Fibroblast of lung (primary cell): Measurements from ENCODE around the gene OR6S1. TPM values are rescaled to one million over a fixed set of nuclear protein-coding genes. Genes with fewer than 3 reads are reported as not detected.

ENCODE experiments used
- DNase-seq, 2 donors: peaks; one replicate each; pipeline versions ENCODE4 v3.0.0 to v3.0.0-alpha.2; 2010; ENCODE audit warnings: low read depth in 2 of 2
- H2AFZ ChIP-seq: 2 replicates; pipeline ENCODE4 v1.5.1; 2012; ENCODE audit warnings: low read length, control low read depth, inconsistent platforms
- H3K27ac ChIP-seq: 2 replicates; pipeline ENCODE4 v1.5.1; 2011; ENCODE audit warnings: low read length, control low read depth; ENCODE audit not compliant: insufficient read depth
- H3K27me3 ChIP-seq: 2 replicates; pipeline ENCODE4 v1.5.1; 2011; ENCODE audit warnings: mild to moderate bottlenecking, low read length; ENCODE audit not compliant: control insufficient read depth, insufficient read depth
- H3K36me3 ChIP-seq: 2 replicates; pipeline ENCODE4 v1.5.1; 2011; ENCODE audit warnings: low read length; ENCODE audit not compliant: control insufficient read depth, insufficient read depth
- H3K4me1 ChIP-seq: 2 replicates; pipeline ENCODE4 v1.5.1; 2011; ENCODE audit warnings: low read length; ENCODE audit not compliant: control insufficient read depth, insufficient read depth; ENCODE audit errors: extremely low read depth
- H3K4me2 ChIP-seq: 2 replicates; pipeline ENCODE4 v1.5.1; 2011; ENCODE audit warnings: low read length, control low read depth; ENCODE audit not compliant: insufficient read depth; ENCODE audit errors: extremely low read depth
- H3K4me3 ChIP-seq, 4 experiments: fragments of 200-600 bp in 1 of 4; sonication (generic) in 1 of 4; replicated peaks in 1 of 4; 2 replicates each; pipeline ENCODE4 v1.5.1; 2011 to 2016; ENCODE audit warnings: low read length in 4 of 4, low read depth in 3 of 4, mild to moderate bottlenecking in 3 of 4, control low read depth in 2 of 4, inconsistent platforms in 1 of 4, mixed read lengths in 1 of 4; ENCODE audit not compliant: insufficient read depth in 1 of 4; ENCODE audit errors: control extremely low read depth in 1 of 4
- H3K79me2 ChIP-seq: 2 replicates; pipeline ENCODE4 v1.5.1; 2012; ENCODE audit warnings: mild to moderate bottlenecking, low read length, inconsistent platforms; ENCODE audit not compliant: control insufficient read depth, insufficient read depth
- H3K9ac ChIP-seq: 2 replicates; pipeline ENCODE4 v1.5.1; 2011; ENCODE audit warnings: mild to moderate bottlenecking, low read length, control low read depth; ENCODE audit not compliant: insufficient read depth
- H3K9me3 ChIP-seq: 2 replicates; pipeline ENCODE4 v1.5.1; 2012; ENCODE audit warnings: low read depth, low read length; ENCODE audit not compliant: control insufficient read depth, insufficient read depth
- H4K20me1 ChIP-seq: 2 replicates; pipeline ENCODE4 v1.5.1; 2011; ENCODE audit warnings: low read length; ENCODE audit not compliant: control insufficient read depth, insufficient read depth; ENCODE audit errors: extremely low read depth
- EZH2 ChIP-seq: IDR thresholded peaks from 2 replicates; pipeline ENCODE4 v1.5.1; 2012; ENCODE audit warnings: low read length, control low read depth, mild to moderate bottlenecking; ENCODE audit errors: missing control alignments
- polyA minus RNA-seq: library from RNA; depleted of rRNA, polyadenylated mRNA; stranded (reverse); fragments of >200 nt; gene quantifications from 2 replicates; pipeline ENCODE4 v1.2.3, GENCODE V29; 2011; ENCODE audit warnings: low replicate concordance
- polyA plus RNA-seq, 2 donors: library from polyadenylated mRNA; depleted of rRNA in 1 of 2; stranded (reverse) in 1 of 2; unstranded in 1 of 2; fragments of >200 nt; gene quantifications; 2 replicates each; pipeline ENCODE4 v1.2.1, GENCODE V29; 2011 to 2012; ENCODE audit warnings: missing spikeins in 1 of 2
- total RNA-seq: library from RNA; depleted of rRNA; stranded (reverse); fragments of >200 nt; gene quantifications from 2 replicates; pipeline ENCODE4 v1.2.1, GENCODE V29; 2014
- TF ChIP-seq, protein P1 (sequence below), 2 donors: IDR thresholded peaks in 1 of 2; conservative IDR thresholded peaks in 1 of 2; 1 replicate in 1 of 2; 2 replicates in 1 of 2; pipeline ENCODE4 v1.5.1; 2011 to 2012; ENCODE audit warnings: low read length in 2 of 2, control low read depth in 1 of 2, inconsistent platforms in 1 of 2, low read depth in 1 of 2, mild to moderate bottlenecking in 1 of 2

The OR6S1 gene, protein sequence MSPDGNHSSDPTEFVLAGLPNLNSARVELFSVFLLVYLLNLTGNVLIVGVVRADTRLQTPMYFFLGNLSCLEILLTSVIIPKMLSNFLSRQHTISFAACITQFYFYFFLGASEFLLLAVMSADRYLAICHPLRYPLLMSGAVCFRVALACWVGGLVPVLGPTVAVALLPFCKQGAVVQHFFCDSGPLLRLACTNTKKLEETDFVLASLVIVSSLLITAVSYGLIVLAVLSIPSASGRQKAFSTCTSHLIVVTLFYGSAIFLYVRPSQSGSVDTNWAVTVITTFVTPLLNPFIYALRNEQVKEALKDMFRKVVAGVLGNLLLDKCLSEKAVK
- total RNA-seq (not detected in 2 replicates), polyA plus RNA-seq (not detected in 2 replicates), polyA minus RNA-seq (not detected in 2 replicates)
- polyA plus RNA-seq (2012), result not detected in 2 replicates

DNA sequence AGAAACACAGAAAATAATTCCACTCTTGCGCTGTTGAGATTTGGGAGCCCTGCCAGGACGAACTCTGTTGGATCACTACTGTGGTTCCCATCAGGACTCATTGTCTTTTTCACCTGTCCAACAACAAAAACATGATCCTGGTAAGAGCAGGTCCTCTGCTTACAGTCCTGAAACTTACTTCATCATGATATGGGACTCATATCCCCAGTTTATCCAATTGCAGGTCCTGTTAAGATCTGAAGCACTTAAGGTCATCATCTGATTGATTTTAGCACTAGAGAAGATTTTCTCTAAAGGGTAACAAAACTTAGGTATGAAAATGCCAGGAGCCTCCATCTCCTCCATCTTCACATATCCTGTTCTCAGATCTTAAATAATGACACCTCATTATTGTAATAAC is at the start of gene OR6S1:
TSS of gene OR6S1 (minus strand) at position 101 of the 400 bp plus-strand sequence. CDS start at position 101, 0 bp downstream.
- Histone ChIP-seq H3K9me3 (no peaks in the 10 kb centered on the region), H3K27ac (no peak within 1 kb of the TSS), H3K36me3 (no peaks in the 10 kb centered on the region), H3K79me2 (no peaks in the 10 kb centered on the region), H3K27me3 (no peaks in the 10 kb centered on the region), H3K4me2 (no peak within 1 kb of the TSS), H3K4me1 (no peaks in the 10 kb centered on the region), H2AFZ (no peak within 1 kb of the TSS), H3K4me3 (no peak within 1 kb of the TSS), H4K20me1 (no peaks in the 10 kb centered on the region), H3K9ac (no peak within 1 kb of the TSS)
- DNase-seq, result no peak
- no peak for TF ChIP-seq EZH2
- TF ChIP-seq, protein P1, sequence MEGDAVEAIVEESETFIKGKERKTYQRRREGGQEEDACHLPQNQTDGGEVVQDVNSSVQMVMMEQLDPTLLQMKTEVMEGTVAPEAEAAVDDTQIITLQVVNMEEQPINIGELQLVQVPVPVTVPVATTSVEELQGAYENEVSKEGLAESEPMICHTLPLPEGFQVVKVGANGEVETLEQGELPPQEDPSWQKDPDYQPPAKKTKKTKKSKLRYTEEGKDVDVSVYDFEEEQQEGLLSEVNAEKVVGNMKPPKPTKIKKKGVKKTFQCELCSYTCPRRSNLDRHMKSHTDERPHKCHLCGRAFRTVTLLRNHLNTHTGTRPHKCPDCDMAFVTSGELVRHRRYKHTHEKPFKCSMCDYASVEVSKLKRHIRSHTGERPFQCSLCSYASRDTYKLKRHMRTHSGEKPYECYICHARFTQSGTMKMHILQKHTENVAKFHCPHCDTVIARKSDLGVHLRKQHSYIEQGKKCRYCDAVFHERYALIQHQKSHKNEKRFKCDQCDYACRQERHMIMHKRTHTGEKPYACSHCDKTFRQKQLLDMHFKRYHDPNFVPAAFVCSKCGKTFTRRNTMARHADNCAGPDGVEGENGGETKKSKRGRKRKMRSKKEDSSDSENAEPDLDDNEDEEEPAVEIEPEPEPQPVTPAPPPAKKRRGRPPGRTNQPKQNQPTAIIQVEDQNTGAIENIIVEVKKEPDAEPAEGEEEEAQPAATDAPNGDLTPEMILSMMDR (conservative IDR thresholded peaks at IDR 0.05 in 1 of 2, IDR thresholded peaks at IDR 0.05 in 1 of 2; ENCODE audit: low read depth in 1 of 2, low read length in 2 of 2), result no peak

DNA sequence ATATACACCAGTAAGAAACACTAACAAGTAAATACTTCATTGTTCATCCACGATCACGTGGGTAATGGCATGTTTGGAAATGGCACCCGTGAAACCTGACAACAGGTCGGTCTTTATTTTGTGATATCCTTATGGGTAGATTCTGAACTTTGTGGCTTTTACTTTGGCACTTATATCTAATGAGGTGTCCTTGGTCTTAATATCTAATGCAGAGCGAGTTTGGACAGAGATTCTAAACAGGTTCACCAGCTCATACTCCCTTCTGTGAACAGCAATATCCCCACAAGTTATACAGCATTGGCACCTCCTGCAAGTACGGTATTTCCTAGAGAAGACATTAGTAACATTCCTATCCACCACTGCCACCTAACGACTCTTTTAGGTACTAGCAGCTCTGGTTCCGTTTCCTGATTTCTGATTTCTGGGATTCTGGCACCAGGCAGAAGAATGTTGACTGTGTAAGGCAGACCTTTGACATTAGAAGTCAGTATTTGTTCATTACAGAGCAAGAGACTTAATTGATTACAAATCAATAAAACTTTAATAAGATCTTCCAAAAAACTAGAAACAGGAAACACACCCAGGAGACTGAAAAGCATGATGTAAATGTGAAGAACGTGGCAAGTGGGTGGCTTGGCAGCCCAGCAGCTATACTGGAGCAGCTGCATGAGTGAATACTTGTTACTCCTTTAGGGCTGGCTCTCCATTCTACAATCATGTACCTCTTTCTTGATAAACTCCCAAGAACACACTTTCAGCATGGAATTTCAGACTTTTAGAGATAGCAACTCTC is 49.6 kb upstream of the OR6S1 start:
- no peaks in the 10 kb centered on the region for H3K9me3 ChIP-seq
- H3K27ac ChIP-seq, result no peak overlapping the region
- H4K20me1 ChIP-seq, result no peaks in the 10 kb centered on the region
- no peak overlapping the region for H2AFZ ChIP-seq
- no peaks in the 10 kb centered on the region for H3K27me3 ChIP-seq
- TF ChIP-seq EZH2, result no peak
- TF ChIP-seq, protein P1 (conservative IDR thresholded peaks at IDR 0.05 in 1 of 2, IDR thresholded peaks at IDR 0.05 in 1 of 2; ENCODE audit: low read depth in 1 of 2, low read length in 2 of 2), result peak; percentile 86 to 92
- DNase-seq, result peak; percentile 58 to 76
- H3K36me3 ChIP-seq, result no peaks in the 10 kb centered on the region
- no peak overlapping the region for H3K9ac ChIP-seq
- no peak overlapping the region for H3K4me3 ChIP-seq
- no peak overlapping the region for H3K4me2 ChIP-seq
- no peaks in the 10 kb centered on the region for H3K4me1 ChIP-seq
- no peaks in the 10 kb centered on the region for H3K79me2 ChIP-seq

DNA sequence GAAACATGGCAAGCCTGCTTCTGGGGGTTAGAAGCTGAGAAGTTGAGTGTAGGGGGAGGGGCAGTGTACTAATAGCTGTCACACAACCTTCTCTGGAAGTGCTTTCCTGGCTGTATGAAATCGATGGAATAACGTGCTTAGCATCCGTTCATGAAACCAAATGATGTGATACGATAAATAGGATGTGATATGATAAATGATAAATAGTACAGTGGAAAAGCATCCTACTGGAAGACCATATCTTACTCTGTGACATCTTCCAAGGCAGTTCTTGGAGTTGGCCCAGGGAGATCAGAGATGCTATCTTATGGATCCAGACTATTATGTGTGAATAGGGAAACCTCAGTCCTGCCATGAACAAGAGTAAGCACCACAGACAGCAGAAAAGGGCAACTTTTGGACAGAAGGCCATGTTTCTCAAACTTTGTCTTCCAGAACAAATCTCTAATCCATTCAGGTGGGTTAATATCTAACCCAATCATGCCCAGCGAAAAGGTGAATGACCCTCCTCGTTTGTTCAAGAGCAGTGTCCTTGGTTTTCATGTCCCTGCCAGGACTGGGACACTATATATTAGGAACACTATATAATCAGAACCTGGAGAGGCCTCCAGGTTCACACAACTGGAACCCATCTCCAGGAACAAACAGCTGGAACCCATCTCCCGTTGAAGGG is 46.8 kb upstream of the OR6S1 start, which contains the start of gene ANG:
TSS of gene ANG (plus strand) at position 598 of the 673 bp plus-strand sequence. CDS start 4,801 bp downstream, outside the sequence.
- no peaks in the 10 kb centered on the region for H4K20me1 ChIP-seq
- H3K9me3 ChIP-seq, result no peaks in the 10 kb centered on the region
- H3K4me1 ChIP-seq, result no peaks in the 10 kb centered on the region
- H3K4me2 ChIP-seq, result no peak within 1 kb of the TSS
- H3K27me3 ChIP-seq, result no peaks in the 10 kb centered on the region
- no peak within 1 kb of the TSS for H2AFZ ChIP-seq
- H3K79me2 ChIP-seq, result no peaks in the 10 kb centered on the region
- H3K9ac ChIP-seq, result no peak within 1 kb of the TSS
- DNase-seq, result no peak
- H3K36me3 ChIP-seq, result no peaks in the 10 kb centered on the region
- TF ChIP-seq, protein P1 (conservative IDR thresholded peaks at IDR 0.05 in 1 of 2, IDR thresholded peaks at IDR 0.05 in 1 of 2; ENCODE audit: low read depth in 1 of 2, low read length in 2 of 2), result no peak
- TF ChIP-seq EZH2, result no peak
- no peak within 1 kb of the TSS for H3K4me3 ChIP-seq
- H3K27ac ChIP-seq, result no peak within 1 kb of the TSS
